Stomach (tissue), 4 donors: ENCODE data around the gene BRK1.
"Not testable (repeated sequence)": the region's sequence is repeated elsewhere in the genome, so short reads cannot be mapped to it uniquely, and the experiment has no call there.

Experiments
- EP300 ChIP-seq: sonication (generic); formaldehyde crosslinking; IDR thresholded peaks from one replicate; pipeline ENCODE4 v1.6.1; 2017; ENCODE audit warnings: antibody characterized with exemption
- POLR2A ChIP-seq, 4 donors: fragments of 450-650 bp; IDR thresholded peaks; one replicate each; pipeline ENCODE4 v1.6.1; 2016; ENCODE audit warnings: antibody characterized with exemption in 4 of 4, control low read depth in 2 of 4, mild to moderate bottlenecking in 1 of 4, moderate library complexity in 1 of 4
- TF ChIP-seq, protein P1 (sequence below), 7 experiments: fragments of 450-650 bp in 4 of 7; fragments of 200-600 bp in 3 of 7; sonication (generic) in 3 of 7; IDR thresholded peaks; one replicate each; pipeline ENCODE4 v1.5.1; 2016 to 2019; ENCODE audit warnings: antibody characterized with exemption in 7 of 7, control low read depth in 2 of 7, mild to moderate bottlenecking in 1 of 7

GRCh38 chr3:10070077-10070476, 45.4 kb upstream of the BRK1 start:
- TF ChIP-seq, protein P1, sequence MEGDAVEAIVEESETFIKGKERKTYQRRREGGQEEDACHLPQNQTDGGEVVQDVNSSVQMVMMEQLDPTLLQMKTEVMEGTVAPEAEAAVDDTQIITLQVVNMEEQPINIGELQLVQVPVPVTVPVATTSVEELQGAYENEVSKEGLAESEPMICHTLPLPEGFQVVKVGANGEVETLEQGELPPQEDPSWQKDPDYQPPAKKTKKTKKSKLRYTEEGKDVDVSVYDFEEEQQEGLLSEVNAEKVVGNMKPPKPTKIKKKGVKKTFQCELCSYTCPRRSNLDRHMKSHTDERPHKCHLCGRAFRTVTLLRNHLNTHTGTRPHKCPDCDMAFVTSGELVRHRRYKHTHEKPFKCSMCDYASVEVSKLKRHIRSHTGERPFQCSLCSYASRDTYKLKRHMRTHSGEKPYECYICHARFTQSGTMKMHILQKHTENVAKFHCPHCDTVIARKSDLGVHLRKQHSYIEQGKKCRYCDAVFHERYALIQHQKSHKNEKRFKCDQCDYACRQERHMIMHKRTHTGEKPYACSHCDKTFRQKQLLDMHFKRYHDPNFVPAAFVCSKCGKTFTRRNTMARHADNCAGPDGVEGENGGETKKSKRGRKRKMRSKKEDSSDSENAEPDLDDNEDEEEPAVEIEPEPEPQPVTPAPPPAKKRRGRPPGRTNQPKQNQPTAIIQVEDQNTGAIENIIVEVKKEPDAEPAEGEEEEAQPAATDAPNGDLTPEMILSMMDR (IDR thresholded peaks at IDR 0.05): not testable (repeated sequence)
- not testable (repeated sequence) for TF ChIP-seq POLR2A (IDR thresholded peaks at IDR 0.05); EP300
